GM19468 (cell line): ENCODE measurements around the gene CDYL.
"Not testable (repeated sequence)": the region's sequence is repeated elsewhere in the genome, so short reads cannot be mapped to it uniquely, and the experiment has no call there.

Experiments
- ATAC-seq: cut with Tn5 transposase; IDR thresholded peaks from one replicate; pipeline ENCODE4 v1.9.1; 2021; ENCODE audit warnings: mild to moderate bottlenecking, moderate library complexity, moderate number of reproducible peaks; ENCODE audit not compliant: unreplicated experiment; ENCODE audit errors: extremely low read depth

Gene CDYL

GRCh38 chr6:4973982-4974745, 198.0 kb downstream of the CDYL start:
- ATAC-seq, result no peak

GRCh38 chr6:4974962-4975361, 198.8 kb downstream of the CDYL start:
- no peak for ATAC-seq

GRCh38 chr6:4975506-4975905, 199.3 kb downstream of the CDYL start:
- ATAC-seq, result no peak

DNA sequence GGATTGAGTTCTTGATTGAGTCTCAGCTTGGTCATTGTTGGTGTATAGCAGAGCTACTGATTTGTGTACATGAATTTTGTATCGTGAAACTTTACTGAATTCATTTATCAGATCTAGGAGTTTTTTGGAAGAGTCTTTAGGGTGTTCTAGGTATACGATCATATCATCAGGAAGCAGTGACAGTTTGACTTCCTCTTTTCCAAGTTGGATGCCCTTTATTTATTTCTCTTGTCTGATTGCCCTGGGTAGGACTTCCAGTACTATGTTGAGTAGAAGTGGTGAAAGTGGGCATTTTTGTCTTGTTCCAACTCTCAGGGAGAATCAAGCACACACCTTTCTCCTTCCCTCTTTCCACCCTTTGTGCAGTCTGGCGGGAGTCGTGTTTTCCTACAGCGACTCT, 201.3 kb downstream of the CDYL start:
- ATAC-seq, result no peak

GRCh38 chr6:4979426-4979825, 203.2 kb downstream of the CDYL start:
- ATAC-seq, result no peak

DNA sequence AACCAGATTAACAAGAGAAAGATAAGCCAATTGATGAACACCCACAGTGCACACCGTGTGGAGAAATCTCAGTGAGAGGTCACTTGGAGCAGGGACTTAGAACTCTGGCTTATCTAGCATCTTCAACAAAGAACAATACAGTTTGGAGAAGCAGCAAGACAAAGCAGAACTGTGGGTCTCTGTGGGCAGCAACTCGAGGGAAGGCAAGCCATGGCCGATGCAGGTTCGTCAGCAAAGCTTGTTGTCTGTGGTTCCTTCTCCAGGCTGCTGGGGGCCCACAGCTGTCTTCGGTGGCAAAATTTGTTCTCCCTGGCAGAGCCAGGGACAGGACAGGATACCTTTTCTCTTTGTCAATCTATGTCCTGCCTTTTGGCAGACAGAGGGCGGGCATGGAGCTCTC, 205.6 kb downstream of the CDYL start:
- ATAC-seq, result no peak

GRCh38 chr6:4983322-4983721, 207.1 kb downstream of the CDYL start:
- ATAC-seq, result no peak

DNA sequence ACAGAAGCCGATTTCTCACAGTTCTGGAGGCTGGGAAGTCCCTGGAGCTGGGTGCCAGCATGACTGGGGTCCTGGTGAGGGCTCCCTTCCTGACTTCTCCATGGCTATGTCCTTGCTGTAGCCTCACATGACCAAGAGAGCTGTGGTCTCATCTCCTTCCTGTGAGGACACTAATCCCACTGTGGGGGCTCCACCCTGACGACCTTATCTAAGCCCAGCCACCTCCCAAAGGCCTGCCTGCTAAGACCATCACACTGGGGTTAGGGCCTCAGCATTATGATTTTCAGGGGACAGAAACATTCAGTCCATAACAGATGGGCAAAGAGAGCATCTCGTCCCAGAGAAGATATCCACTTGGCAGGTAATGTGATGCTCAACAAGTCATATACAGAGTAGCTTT, 210.8 kb downstream of the CDYL start:
- ATAC-seq, result no peak

DNA sequence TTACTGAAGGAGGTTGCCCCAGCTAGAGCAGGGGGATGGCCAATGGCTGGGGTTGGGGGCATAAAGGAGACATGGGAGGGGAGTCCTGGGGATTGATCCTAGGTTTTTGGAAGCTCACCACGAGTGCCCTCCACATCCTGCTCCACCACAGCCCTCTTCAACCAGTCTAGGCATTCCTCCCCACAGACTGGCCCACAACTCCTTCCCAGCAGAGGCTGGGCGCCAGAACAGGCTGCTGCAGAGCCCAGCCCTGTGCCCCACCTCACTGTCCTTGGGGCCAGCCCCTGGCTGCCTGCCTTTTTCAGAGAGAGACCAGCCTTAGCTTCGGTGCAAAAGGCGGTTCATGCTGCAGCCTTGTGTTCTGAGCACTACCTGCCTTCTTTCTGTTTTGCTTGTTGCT, 211.2 kb downstream of the CDYL start:
- no peak for ATAC-seq

- no peak for ATAC-seq
Measured at GRCh38 chr6:4994741-4995140, 218.5 kb downstream of the CDYL start.

DNA sequence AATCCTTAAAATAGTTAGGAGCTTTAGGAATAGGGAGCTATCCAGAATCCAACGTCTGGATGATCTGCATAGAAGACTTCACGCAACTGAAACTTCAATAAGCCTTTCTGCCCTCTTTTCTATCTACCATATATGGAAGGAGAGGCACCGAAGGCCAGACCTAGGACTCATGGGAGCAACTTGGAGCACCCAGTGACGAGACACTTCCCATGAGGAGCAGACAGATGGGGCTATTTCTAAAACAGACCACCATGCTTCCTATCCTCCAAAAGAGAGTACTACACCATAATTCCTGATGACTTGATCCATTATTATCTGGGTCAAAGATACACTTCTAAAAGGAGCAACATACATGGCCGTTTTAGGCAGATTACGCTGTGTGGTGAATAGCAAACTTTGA, 221.7 kb downstream of the CDYL start:
- no peak for ATAC-seq

DNA sequence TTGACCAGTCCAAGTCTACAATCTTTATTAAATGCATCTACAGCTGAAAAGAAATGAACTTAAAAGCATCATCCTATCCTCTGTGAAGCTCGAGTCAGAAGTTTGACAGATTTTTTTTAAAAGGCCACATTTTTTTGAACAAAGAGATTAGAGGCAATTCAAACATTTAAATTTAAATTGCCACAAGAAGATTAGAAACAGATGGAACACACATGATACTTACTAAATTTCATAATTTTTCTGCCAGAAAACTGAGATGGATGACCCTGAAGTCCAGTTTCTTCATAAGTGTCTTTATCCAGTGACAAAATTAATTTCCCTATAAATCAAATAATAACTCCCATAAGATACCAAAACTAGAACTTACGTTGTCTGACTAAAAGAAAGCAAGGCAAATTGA, 223.4 kb downstream of the CDYL start:
- ATAC-seq, result no peak

- peak; percentile 97 for ATAC-seq
Measured at GRCh38 chr6:5003604-5004372, 227.6 kb downstream of the CDYL start, which contains the start of gene RPP40. Gene RPP40 (minus strand): TSS chr6:5004037. CDS start chr6:5004002, 35 bp downstream.

DNA sequence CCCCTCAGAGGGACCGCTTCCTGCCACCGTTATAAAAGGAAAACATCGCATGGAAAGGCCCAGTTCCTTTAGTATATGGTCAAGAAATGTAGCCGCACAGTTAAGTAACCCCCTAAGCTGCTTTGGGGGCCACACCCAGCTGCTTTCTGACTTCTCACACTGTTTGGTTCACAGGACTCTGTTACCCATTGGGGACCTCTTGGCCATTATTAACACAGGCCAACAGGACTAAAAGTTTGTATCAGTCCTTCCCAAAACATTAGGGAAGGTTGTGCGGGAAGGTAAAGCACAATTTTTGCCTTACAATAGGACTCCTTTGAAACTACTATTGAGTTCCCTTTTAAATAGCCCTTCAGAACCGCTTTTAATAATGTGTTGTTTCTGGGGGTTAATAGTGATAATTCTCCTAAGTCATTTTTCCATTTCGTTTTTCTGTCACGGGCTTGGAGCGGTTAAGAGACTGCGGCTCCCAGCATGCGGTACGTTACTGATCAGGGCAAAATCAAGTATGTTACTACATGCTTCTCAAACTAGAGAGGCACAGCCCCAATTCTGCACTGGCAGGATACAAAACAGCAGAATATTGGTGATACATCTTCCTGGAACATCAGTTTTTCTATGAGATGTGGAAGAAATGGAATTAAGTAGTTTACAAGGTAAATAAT, 228.3 kb downstream of the CDYL start:
- ATAC-seq, result no peak

- ATAC-seq, result not testable (repeated sequence)
Measured at GRCh38 chr6:5005038-5005433, 228.8 kb downstream of the CDYL start.
